Heart right ventricle (tissue), 16 donors: ENCODE measurements around the gene FBXO34. TPM values are rescaled to one million over a fixed set of nuclear protein-coding genes. Genes with fewer than 3 reads are reported as not detected.

Experiments used
- ATAC-seq, 8 donors: fragments of 200-7000 bp; cut with Tn5 transposase; one replicate each; pipeline ENCODE4 v1.9.1; 2020; ENCODE audit warnings: mild to moderate bottlenecking in 8 of 8, moderate library complexity in 8 of 8, moderate number of reproducible peaks in 1 of 8
- DNase-seq, 2 donors: peaks; one replicate each; pipeline ENCODE4 v3.0.0-alpha.2; 2020
- H3K27ac ChIP-seq, 10 donors: fragments of 200-600 bp; sonication (generic) in 2 of 10; one replicate each; pipeline versions ENCODE4 v1.5.0 to v1.8.0; 2020 to 2022; ENCODE audit warnings: mild to moderate bottlenecking in 3 of 10
- H3K27me3 ChIP-seq, 7 donors: fragments of 200-600 bp; one replicate each; pipeline ENCODE4 v1.8.0; 2021 to 2022; ENCODE audit warnings: mild to moderate bottlenecking in 2 of 7
- H3K36me3 ChIP-seq, 9 donors: fragments of 200-600 bp; sonication (generic) in 1 of 9; one replicate each; pipeline versions ENCODE4 v1.5.0 to v1.8.0; 2020 to 2022; ENCODE audit warnings: mild to moderate bottlenecking in 2 of 9
- H3K4me1 ChIP-seq, 9 donors: fragments of 200-600 bp; sonication (generic) in 1 of 9; one replicate each; pipeline versions ENCODE4 v1.5.0 to v1.8.0; 2020 to 2022; ENCODE audit warnings: mild to moderate bottlenecking in 4 of 9
- H3K4me3 ChIP-seq, 10 donors: fragments of 200-600 bp; sonication (generic) in 2 of 10; one replicate each; pipeline versions ENCODE4 v1.5.0 to v1.8.0; 2020 to 2022; ENCODE audit warnings: mild to moderate bottlenecking in 7 of 10, moderate library complexity in 2 of 10
- H3K9me3 ChIP-seq, 11 donors: fragments of 200-600 bp in 10 of 11; sonication (generic) in 2 of 11; one replicate each; pipeline versions ENCODE4 v1.5.0 to v1.8.0; 2013 to 2022; ENCODE audit warnings: mild to moderate bottlenecking in 2 of 11, control low read depth in 1 of 11, moderate library complexity in 1 of 11
- CTCF ChIP-seq, 9 donors: fragments of 200-600 bp; sonication (generic) in 2 of 9; IDR thresholded peaks; one replicate each; pipeline versions ENCODE4 v1.5.0 to v1.8.0; 2021 to 2022; ENCODE audit warnings: antibody characterized with exemption in 9 of 9, mild to moderate bottlenecking in 5 of 9, moderate library complexity in 1 of 9
- WGBS, 2 donors: extraction: QIAGEN DNeasy Blood & Tissue Kit; methylation state at CpG; one replicate each; pipeline ENCODE4 v1.1.7; 2013; ENCODE audit warnings: inconsistent platforms in 1 of 2; 5-methylcytosine and 5-hydroxymethylcytosine counted together
- intact Hi-C, 10 donors: fragments of 100-400 bp; cut with DNase I; formaldehyde crosslinking; loops; one replicate each; pipeline versions ENCODE4 v1.11.1 to v1.14.2; 2022
- polyA plus RNA-seq, 2 donors: library from polyadenylated mRNA; stranded (reverse); fragments of 200-250 nt; gene quantifications; one replicate each; pipeline ENCODE4 v1.2.3, GENCODE V29; 2013
- total RNA-seq, 10 donors: library from RNA; stranded (reverse); fragmentation: NEBNext Ultra II Directional in 3 of 10; extraction: Animal tissue kit (Norgen Biotek cat#: 25700) in 3 of 10; gene quantifications; one replicate each; pipeline versions ENCODE4 v1.2.1 to v1.2.4, GENCODE V29; 2021 to 2023
- donor health status: Arrhythmogenic right ventricular cardiomyopathy.
- donor health status: ischemic (EF 13 %, LVEDD 7.1; RV severe dilation, severe dysfunction).
- donor health status: healthy with polysubstance abuse.
- donor health status: DM: no; HTN: yes; CAD: no.
- donor health status: DM: no; HTN: no; CAD: no.
- donor health status: ischemic (EF 25% LVEDD 6.9; RV normal size, moderate dysfunction).
- donor health status: ischemic (EF 25% LVEDD 5.7; RV mildly dilated, moderate dysfunction).
- donor health status: healthy.
- donor health status: DM: yes; HTN: yes; CAD: no.
- donor health status: Ischemic cardiomyopathy.
- donor health status: ischemic (EF 35%, LVEDD 5.7; RV mildly dilated, moderate dysfunction).
- donor health status: nonischemic (EF 11% LVEDD 7.7; RV severe dilation, severe dysfunction).
- donor health status: DM: yes; HTN: yes; CAD: no.
- donor health status: PGD.
- donor health status: ischemic (EF 29% LVEDD 5.4; RV normal size, mild dysfunction).
- donor health status: nonischemic (EF 23%, LVEDD 6.1; RV moderate dilation, normal function).

Gene FBXO34
- total and polyA plus RNA-seq, 12 donors = 8.9 to 26.2 (median 20.8) TPM

- H3K27me3 ChIP-seq = no peaks in the 10 kb centered on the region
- H3K4me3 ChIP-seq = no peak overlapping the region
- DNase-seq (no peak), ATAC-seq (peak in 5 of 8 donors; percentile 25 to 76 (median 59))
- no peak overlapping the region for H3K27ac ChIP-seq
- intact Hi-C loops = no loop called here
- H3K4me1 ChIP-seq = peaks cover 5 to 62% (median 31%) of the 10 kb centered on the region in 9 donors
- H3K9me3 ChIP-seq = peaks cover 0 to 3% (median 0%) of the 10 kb centered on the region in 11 donors
- TF ChIP-seq CTCF (IDR thresholded peaks at IDR 0.05) = no peak
- no peaks in the 10 kb centered on the region for H3K36me3 ChIP-seq
- 78 to 88% methylated on average over 3 of the region's 3 CpGs for whole genome bisulfite sequencing, 2 donors
Observed at GRCh38 chr14:55328317-55328716, 57.1 kb downstream of the FBXO34 start.

DNA sequence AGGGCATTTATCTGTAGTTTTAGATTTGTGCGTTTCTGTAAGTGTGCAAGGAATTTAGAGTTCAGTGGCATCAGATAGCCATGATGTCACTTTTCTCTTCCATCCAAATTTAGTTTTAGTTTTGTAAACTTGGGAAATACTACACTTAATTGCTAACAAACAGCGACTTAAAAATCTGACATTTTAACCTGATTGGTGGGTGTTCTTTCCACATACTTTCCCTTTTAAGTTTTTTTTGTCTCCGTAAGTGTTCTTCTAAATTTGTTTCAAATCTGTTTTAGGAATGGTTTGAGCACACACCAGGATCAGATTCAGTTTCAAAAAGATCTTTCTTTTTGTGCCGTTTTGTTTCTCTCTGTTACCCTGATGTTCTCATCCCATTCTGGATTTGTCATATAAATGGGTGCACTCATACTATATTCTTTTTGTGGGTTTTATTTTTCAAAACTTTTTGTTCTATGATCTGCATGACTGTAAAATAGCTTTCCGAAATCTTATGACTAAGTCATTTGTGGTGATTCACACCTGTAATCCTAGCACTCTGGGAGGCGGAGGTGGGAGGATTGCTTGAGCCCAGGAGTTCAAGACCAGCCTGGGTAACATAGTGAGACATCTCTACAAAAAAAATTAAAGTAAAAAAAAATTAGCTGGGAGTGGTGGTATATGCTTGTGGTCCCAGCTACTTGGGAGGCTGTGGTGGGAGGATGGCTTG is 58.9 kb downstream of the FBXO34 start:
- intact Hi-C loops = no loop called here
- H3K36me3 ChIP-seq = no peaks in the 10 kb centered on the region
- no peak overlapping the region for H3K27ac ChIP-seq
- no peak for TF ChIP-seq CTCF (IDR thresholded peaks at IDR 0.05)
- DNase-seq (no peak), ATAC-seq (no peak)
- no peaks in the 10 kb centered on the region for H3K9me3 ChIP-seq
- H3K4me1 ChIP-seq = peaks cover 8 to 72% (median 46%) of the 10 kb centered on the region in 9 donors
- 71 to 73% methylated on average over 6 of the region's 6 CpGs for WGBS, 2 donors
- H3K4me3 ChIP-seq = no peak overlapping the region
- no peaks in the 10 kb centered on the region for H3K27me3 ChIP-seq

GRCh38 chr14:55332654-55333570 is 61.7 kb downstream of the FBXO34 start:
- ATAC-seq (no peak), DNase-seq (no peak)
- intact Hi-C loops = no loop called here
- TF ChIP-seq CTCF (IDR thresholded peaks at IDR 0.05) = no peak
- peak overlapping the region in 3 of 10 donors; percentile 13 to 68 (median 20) for H3K27ac ChIP-seq
- peaks cover 4 to 72% (median 56%) of the 10 kb centered on the region in 9 donors for H3K4me1 ChIP-seq
- H3K9me3 ChIP-seq = no peaks in the 10 kb centered on the region
- no peaks in the 10 kb centered on the region for H3K27me3 ChIP-seq
- H3K36me3 ChIP-seq = no peaks in the 10 kb centered on the region
- 70 to 71% methylated on average over 7 of the region's 7 CpGs for WGBS, 2 donors
- H3K4me3 ChIP-seq = peak overlapping the region in 1 of 10 donors; percentile 8

GRCh38 chr14:55333711-55334485 is 62.7 kb downstream of the FBXO34 start:
- 83% methylated on average over 4 of the region's 4 CpGs for WGBS, 2 donors
- ATAC-seq = peak in 1 of 8 donors; percentile 31
- Histone ChIP-seq H3K4me1 (peaks cover 4 to 71% (median 51%) of the 10 kb centered on the region in 9 donors), H3K9me3 (no peaks in the 10 kb centered on the region), H3K27ac (peak overlapping the region in 2 of 10 donors; percentile 27 to 68), H3K36me3 (no peaks in the 10 kb centered on the region), H3K27me3 (no peaks in the 10 kb centered on the region), H3K4me3 (no peak overlapping the region)
- DNase-seq = no peak
- no peak for TF ChIP-seq CTCF (IDR thresholded peaks at IDR 0.05)
- intact Hi-C loops = no loop called here
